ENCODE results near the gene CPA5.

The CPA5 gene

GRCh38 chr7:130379921-130380860, 35.6 kb downstream of the CPA5 start, which contains the start of gene CPA1:
CPA1 (plus strand) TSS chr7:130380494; CDS start chr7:130380521, 27 bp downstream.
- TF ChIP-seq CTCF (conservative IDR thresholded peaks at IDR 0.05; ENCODE audit: low read depth), result no peak
- H3K27ac ChIP-seq, result peak within 1 kb of the TSS; percentile 7; the same call in 1 of the 2 replicates
- ChIA-PET CTCF (no interaction called here), POLR2A (ENCODE audit: low non-redundant PET) (no interaction called here)
- no peak for DNase-seq (ENCODE audit: low spot score)

GRCh38 chr7:130380861-130381455, 36.3 kb downstream of the CPA5 start:
- no peak for DNase-seq (ENCODE audit: low spot score)
- no peak for TF ChIP-seq CTCF (conservative IDR thresholded peaks at IDR 0.05; ENCODE audit: low read depth)
- ChIA-PET POLR2A (ENCODE audit: low non-redundant PET) (no interaction called here), CTCF (no interaction called here)
- peak overlapping the region; percentile 7; the same call in 1 of the 2 replicates for H3K27ac ChIP-seq

GRCh38 chr7:130381468-130382312, 37.1 kb downstream of the CPA5 start:
- ChIA-PET POLR2A (ENCODE audit: low non-redundant PET) (no interaction called here), CTCF (no interaction called here)
- no peak for DNase-seq (ENCODE audit: low spot score)
- TF ChIP-seq CTCF (conservative IDR thresholded peaks at IDR 0.05; ENCODE audit: low read depth), result no peak
- H3K27ac ChIP-seq, result no peak overlapping the region

GRCh38 chr7:130383187-130383980, 38.8 kb downstream of the CPA5 start:
- POLR2A ChIA-PET (ENCODE audit: low non-redundant PET), result no interaction called here
- CTCF ChIA-PET, result no interaction called here
- no peak for DNase-seq (ENCODE audit: low spot score)
- TF ChIP-seq CTCF (conservative IDR thresholded peaks at IDR 0.05; ENCODE audit: low read depth), result no peak
- no peak overlapping the region for H3K27ac ChIP-seq

- TF ChIP-seq CTCF (conservative IDR thresholded peaks at IDR 0.05; ENCODE audit: low read depth), result no peak
- no peak overlapping the region for H3K27ac ChIP-seq
- POLR2A ChIA-PET (ENCODE audit: low non-redundant PET), result no interaction called here
- DNase-seq (ENCODE audit: low spot score), result no peak
- CTCF ChIA-PET, result no interaction called here
Measured at GRCh38 chr7:130384371-130384801, 39.8 kb downstream of the CPA5 start.
